ENCODE data around the gene TTC23. TPM values are rescaled to one million over a fixed set of nuclear protein-coding genes. Genes with fewer than 3 reads are reported as not detected.

TTC23 gene
- total and polyA plus RNA-seq, 9 of the 15 experiments (the other 6 are each of a cell fraction or from before 2014, with no cell fraction given), result 0.41 to 4.5 (median 2.5) TPM

DNA sequence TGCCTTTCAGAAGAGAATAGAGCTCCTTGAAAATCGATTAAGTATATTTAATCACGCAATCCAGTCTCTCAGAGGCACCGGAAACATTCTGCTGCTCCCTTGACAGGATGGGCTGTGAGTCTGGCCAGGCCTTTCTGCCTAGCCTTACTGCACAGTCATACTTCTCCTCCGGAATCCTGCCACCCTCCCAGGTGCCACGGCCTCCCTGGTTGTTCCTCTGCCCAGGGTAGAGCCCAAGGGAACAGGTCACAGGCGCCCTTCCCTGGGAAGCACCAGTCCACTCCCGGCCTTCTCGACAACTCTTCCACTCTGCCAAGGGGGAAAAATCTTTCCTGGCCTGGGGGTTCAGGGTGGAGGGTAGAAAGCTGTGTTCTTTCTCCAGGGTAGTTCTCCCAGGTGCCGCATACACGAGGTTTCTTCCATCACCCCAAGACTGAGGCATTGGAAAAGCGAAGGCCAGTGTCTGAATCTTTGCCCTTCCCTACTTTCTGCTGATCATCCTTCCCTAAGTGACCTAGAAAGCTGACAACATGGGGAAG lies 161.9 kb downstream of the TTC23 start:
- POLR2A ChIA-PET, result interaction anchor here (0.6 to 1.0 kb wide), 2 partner anchors 10 kb away, joined by 3 to 4 read pairs; no protein-coding TSS in a partner anchor
- H3K27me3 ChIP-seq (ENCODE audit: control insufficient read depth in 2 of 2, insufficient read depth in 2 of 2, low read length in 2 of 2), result peaks cover 0 to 30% of the 10 kb centered on the region in 2 experiments; a peak in 3 of 5 replicates
- FAIRE-seq (no peak), DNase-seq (ENCODE audit: extremely low read depth in 1 of 4, low spot score in 3 of 4) (no peak), ATAC-seq (no peak)
- intact Hi-C loops (cut with micrococcal nuclease), result no loop called here
- no peaks in the 10 kb centered on the region for H3K79me2 ChIP-seq (ENCODE audit: control insufficient read depth, insufficient read depth, low read length)
- no peak overlapping the region for H3K4me3 ChIP-seq
- in situ Hi-C loops (cut with MboI), result no loop called here
- H3K36me3 ChIP-seq (ENCODE audit: control insufficient read depth, insufficient read depth, low read length), result no peaks in the 10 kb centered on the region
- no peaks in the 10 kb centered on the region for H4K20me1 ChIP-seq (replicated peaks; ENCODE audit: control insufficient read depth, insufficient read depth, low read length)
- no peak overlapping the region for H2AFZ ChIP-seq (ENCODE audit: low read depth, low read length)
- H3K9ac ChIP-seq (ENCODE audit: insufficient read depth in 1 of 2, low read depth in 2 of 2, low read length in 2 of 2), result no peak overlapping the region
- no peak overlapping the region for H3K4me2 ChIP-seq (ENCODE audit: insufficient read depth, low read length)
- H3K4me1 ChIP-seq (replicated peaks in 1 of 2; ENCODE audit: control insufficient read depth in 2 of 2, insufficient read depth in 2 of 2, low read length in 2 of 2), result no peaks in the 10 kb centered on the region
- BruUV-seq (replicated peaks), result no TSS peak
- H3K9me3 ChIP-seq (replicated peaks; ENCODE audit: control insufficient read depth, insufficient read depth, low read depth, low read length), result no peaks in the 10 kb centered on the region
- WGBS (ENCODE audit: insufficient coverage, low coverage, missing lambda C conversion rate), result 1% methylated on average over 10 of the region's 11 CpGs
- H3K27ac ChIP-seq (ENCODE audit: extremely low read depth, low read depth, low read length), result no peak overlapping the region
- TF ChIP-seq HNRNPH1 (optimal IDR thresholded peaks at IDR 0.05; ENCODE audit: low read depth, low read length) (no peak), SREBF1 (IDR thresholded peaks at IDR 0.05; ENCODE audit: borderline replicate concordance, low read depth, low read length) (no peak), SMARCA4 (IDR thresholded peaks at IDR 0.05) (no peak), MBD2 (IDR thresholded peaks at IDR 0.05; ENCODE audit: borderline replicate concordance, low read depth) (no peak), RFX5 (IDR thresholded peaks at IDR 0.05; ENCODE audit: low read depth, low read length) (no peak)
- H3K9me1 ChIP-seq (ENCODE audit: control insufficient read depth, insufficient read depth, low read length), result no peaks in the 10 kb centered on the region
- CTCF ChIA-PET (ENCODE audit: low intra/inter-chr PET ratio), result no interaction called here

DNA sequence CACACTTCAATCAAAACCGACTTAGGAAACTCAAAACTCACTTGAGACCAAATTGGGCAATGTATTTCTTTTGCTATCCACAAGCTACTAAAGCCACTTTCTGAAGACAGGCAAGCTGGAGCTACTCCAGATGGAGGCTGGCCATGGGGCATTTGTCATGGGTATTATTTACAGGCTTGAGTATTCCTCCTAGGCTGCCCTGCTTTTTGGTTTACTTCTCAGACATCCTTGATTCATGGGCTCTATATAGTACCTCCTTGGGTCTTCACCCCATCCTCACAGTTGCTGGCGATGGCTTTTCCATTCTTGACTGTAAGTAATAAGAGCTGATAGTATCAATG lies 163.1 kb downstream of the TTC23 start:
- WGBS (ENCODE audit: insufficient coverage, low coverage, missing lambda C conversion rate), result 0% methylated on average over 2 of the region's 2 CpGs
- H3K36me3 ChIP-seq (ENCODE audit: control insufficient read depth, insufficient read depth, low read length), result no peaks in the 10 kb centered on the region
- POLR2A ChIA-PET, result interaction anchor here (0.6 to 1.0 kb wide), 3 partner anchors 8 to 149 kb away, joined by 3 to 4 read pairs (median 4); no protein-coding TSS in a partner anchor
- intact Hi-C loops (cut with micrococcal nuclease) (no loop called here), in situ Hi-C loops (cut with MboI) (no loop called here)
- CTCF ChIA-PET (ENCODE audit: low intra/inter-chr PET ratio), result no interaction called here
- ATAC-seq (no peak), FAIRE-seq (no peak), DNase-seq (ENCODE audit: extremely low read depth in 1 of 4, low spot score in 3 of 4) (no peak)
- no peaks in the 10 kb centered on the region for H3K79me2 ChIP-seq (ENCODE audit: control insufficient read depth, insufficient read depth, low read length)
- no peak overlapping the region for H3K4me2 ChIP-seq (ENCODE audit: insufficient read depth, low read length)
- no peaks in the 10 kb centered on the region for H3K9me3 ChIP-seq (replicated peaks; ENCODE audit: control insufficient read depth, insufficient read depth, low read depth, low read length)
- no peak overlapping the region for H3K27ac ChIP-seq (ENCODE audit: extremely low read depth, low read depth, low read length)
- BruUV-seq (replicated peaks), result no TSS peak
- no peak overlapping the region for H3K9ac ChIP-seq (ENCODE audit: insufficient read depth in 1 of 2, low read depth in 2 of 2, low read length in 2 of 2)
- no peak overlapping the region for H2AFZ ChIP-seq (ENCODE audit: low read depth, low read length)
- H4K20me1 ChIP-seq (replicated peaks; ENCODE audit: control insufficient read depth, insufficient read depth, low read length), result no peaks in the 10 kb centered on the region
- H3K27me3 ChIP-seq (ENCODE audit: control insufficient read depth in 2 of 2, insufficient read depth in 2 of 2, low read length in 2 of 2), result peaks cover 0 to 22% of the 10 kb centered on the region in 2 experiments; a peak in 3 of 5 replicates
- no peaks in the 10 kb centered on the region for H3K4me1 ChIP-seq (replicated peaks in 1 of 2; ENCODE audit: control insufficient read depth in 2 of 2, insufficient read depth in 2 of 2, low read length in 2 of 2)
- H3K9me1 ChIP-seq (ENCODE audit: control insufficient read depth, insufficient read depth, low read length), result no peaks in the 10 kb centered on the region
- H3K4me3 ChIP-seq, result no peak overlapping the region
- no peak for TF ChIP-seq E2F1 (CRISPR knock-in tag; IDR thresholded peaks at IDR 0.05)
- TF ChIP-seq HNRNPH1 (optimal IDR thresholded peaks at IDR 0.05; ENCODE audit: low read depth, low read length), result no peak
- no peak for TF ChIP-seq SMAD2 (IDR thresholded peaks at IDR 0.05; ENCODE audit: low read depth, low read length)
- TF ChIP-seq HINFP (tag; conservative IDR thresholded peaks at IDR 0.05; ENCODE audit: low read depth), result no peak
- no peak for TF ChIP-seq SAP30 (IDR thresholded peaks at IDR 0.05; ENCODE audit: borderline replicate concordance, insufficient read depth, low read depth, low read length, poor library complexity, severe bottlenecking)
- TF ChIP-seq, protein P1, sequence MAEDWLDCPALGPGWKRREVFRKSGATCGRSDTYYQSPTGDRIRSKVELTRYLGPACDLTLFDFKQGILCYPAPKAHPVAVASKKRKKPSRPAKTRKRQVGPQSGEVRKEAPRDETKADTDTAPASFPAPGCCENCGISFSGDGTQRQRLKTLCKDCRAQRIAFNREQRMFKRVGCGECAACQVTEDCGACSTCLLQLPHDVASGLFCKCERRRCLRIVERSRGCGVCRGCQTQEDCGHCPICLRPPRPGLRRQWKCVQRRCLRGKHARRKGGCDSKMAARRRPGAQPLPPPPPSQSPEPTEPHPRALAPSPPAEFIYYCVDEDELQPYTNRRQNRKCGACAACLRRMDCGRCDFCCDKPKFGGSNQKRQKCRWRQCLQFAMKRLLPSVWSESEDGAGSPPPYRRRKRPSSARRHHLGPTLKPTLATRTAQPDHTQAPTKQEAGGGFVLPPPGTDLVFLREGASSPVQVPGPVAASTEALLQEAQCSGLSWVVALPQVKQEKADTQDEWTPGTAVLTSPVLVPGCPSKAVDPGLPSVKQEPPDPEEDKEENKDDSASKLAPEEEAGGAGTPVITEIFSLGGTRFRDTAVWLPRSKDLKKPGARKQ (CRISPR knock-in tag; IDR thresholded peaks at IDR 0.05), result no peak
- TF ChIP-seq CBX5 (IDR thresholded peaks at IDR 0.05; ENCODE audit: borderline replicate concordance, low read depth), result no peak
- no peak for TF ChIP-seq NFXL1 (CRISPR knock-in tag; IDR thresholded peaks at IDR 0.05)

Data from K562 (cell line).